Tibial nerve (tissue), 3 donors: ENCODE data around the gene PYCR2.

Experiments used
- POLR2A ChIP-seq, 2 donors: fragments of 450-650 bp; IDR thresholded peaks; one replicate each; pipeline ENCODE4 v1.6.1; 2017; ENCODE audit warnings: antibody characterized with exemption in 2 of 2, mild to moderate bottlenecking in 2 of 2, moderate library complexity in 2 of 2
- TF ChIP-seq, protein P1 (sequence below), 5 experiments: fragments of 200-600 bp in 3 of 5; fragments of 450-650 bp in 2 of 5; sonication (generic) in 3 of 5; IDR thresholded peaks; one replicate each; pipeline ENCODE4 v1.5.1; 2016 to 2019; ENCODE audit warnings: antibody characterized with exemption in 5 of 5, mild to moderate bottlenecking in 3 of 5, moderate library complexity in 2 of 5

DNA sequence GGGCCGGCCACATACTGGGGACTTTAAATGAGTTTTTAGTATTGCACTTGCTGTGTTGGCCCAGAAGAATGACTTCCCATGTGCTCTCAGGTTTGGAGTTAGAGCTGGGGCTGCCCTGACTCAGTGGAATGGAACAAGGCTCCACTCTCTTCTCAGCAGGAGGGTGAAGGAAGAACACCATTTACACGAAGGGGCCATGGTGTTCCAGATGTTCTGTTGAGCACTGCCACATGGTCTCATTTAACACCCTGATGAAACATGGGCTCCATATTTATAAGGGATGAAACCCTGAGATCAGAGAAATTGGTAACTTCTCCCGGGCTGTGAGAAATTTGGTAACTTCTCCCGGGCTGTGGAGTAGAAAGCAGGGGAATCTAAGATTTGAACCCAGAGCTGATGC lies 5.8 kb downstream of the PYCR2 start:
- TF ChIP-seq, protein P1, sequence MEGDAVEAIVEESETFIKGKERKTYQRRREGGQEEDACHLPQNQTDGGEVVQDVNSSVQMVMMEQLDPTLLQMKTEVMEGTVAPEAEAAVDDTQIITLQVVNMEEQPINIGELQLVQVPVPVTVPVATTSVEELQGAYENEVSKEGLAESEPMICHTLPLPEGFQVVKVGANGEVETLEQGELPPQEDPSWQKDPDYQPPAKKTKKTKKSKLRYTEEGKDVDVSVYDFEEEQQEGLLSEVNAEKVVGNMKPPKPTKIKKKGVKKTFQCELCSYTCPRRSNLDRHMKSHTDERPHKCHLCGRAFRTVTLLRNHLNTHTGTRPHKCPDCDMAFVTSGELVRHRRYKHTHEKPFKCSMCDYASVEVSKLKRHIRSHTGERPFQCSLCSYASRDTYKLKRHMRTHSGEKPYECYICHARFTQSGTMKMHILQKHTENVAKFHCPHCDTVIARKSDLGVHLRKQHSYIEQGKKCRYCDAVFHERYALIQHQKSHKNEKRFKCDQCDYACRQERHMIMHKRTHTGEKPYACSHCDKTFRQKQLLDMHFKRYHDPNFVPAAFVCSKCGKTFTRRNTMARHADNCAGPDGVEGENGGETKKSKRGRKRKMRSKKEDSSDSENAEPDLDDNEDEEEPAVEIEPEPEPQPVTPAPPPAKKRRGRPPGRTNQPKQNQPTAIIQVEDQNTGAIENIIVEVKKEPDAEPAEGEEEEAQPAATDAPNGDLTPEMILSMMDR (IDR thresholded peaks at IDR 0.05) = no peak
- no peak for TF ChIP-seq POLR2A (IDR thresholded peaks at IDR 0.05)
